Cardiac muscle cell (in vitro differentiated cells and primary cell): Measurements from ENCODE around the gene FAM131A. TPM values are rescaled to one million over a fixed set of nuclear protein-coding genes. Genes with fewer than 3 reads are reported as not detected.
A peak's percentile ranks its signal among the peaks of the same experiment; 100 is the strongest.

Experiments used
- DNase-seq, 2 donors: peaks; one replicate each; pipeline versions ENCODE4 v3.0.0 to v3.0.0-alpha.2; 2010 to 2017; ENCODE audit warnings: low read depth in 1 of 2, low spot score in 1 of 2
- H3K27ac ChIP-seq: fragments of 200-600 bp; sonication (generic); 2 replicates; pipeline ENCODE4 v1.5.1; 2016
- H3K27me3 ChIP-seq: fragments of 200-600 bp; sonication (generic); 2 replicates; pipeline ENCODE4 v1.6.0; 2016; ENCODE audit warnings: control low read depth
- H3K36me3 ChIP-seq: fragments of 200-600 bp; sonication (generic); 2 replicates; pipeline ENCODE4 v1.5.1; 2016; ENCODE audit warnings: control low read depth
- H3K4me1 ChIP-seq: fragments of 200-600 bp; sonication (generic); 2 replicates; pipeline ENCODE4 v1.8.1; 2017; ENCODE audit warnings: low read depth, mild to moderate bottlenecking, mixed run types
- H3K4me3 ChIP-seq: fragments of 200-600 bp; sonication (generic); 2 replicates; pipeline ENCODE4 v1.5.1; 2016; ENCODE audit warnings: mild to moderate bottlenecking
- H3K9me3 ChIP-seq: fragments of 200-600 bp; sonication (generic); 2 replicates; pipeline ENCODE4 v1.5.1; 2017; ENCODE audit warnings: low read depth, mild to moderate bottlenecking, control low read depth
- CTCF ChIP-seq: IDR thresholded peaks from 2 replicates; pipeline ENCODE4 v1.5.1; 2012; ENCODE audit warnings: low read depth, mild to moderate bottlenecking, low read length
- polyA plus RNA-seq: library from polyadenylated mRNA; unstranded; fragments of >200 nt; fragmentation: Nextera tagmentation; extraction: Ambion mirVana; gene quantifications from 2 replicates; pipeline ENCODE4 v1.2.1, GENCODE V29; 2016
- total RNA-seq: library from RNA; depleted of rRNA; stranded (reverse); fragments of >200 nt; gene quantifications from 2 replicates; pipeline ENCODE4 v1.2.3, GENCODE V29; 2016

The FAM131A gene
- total and polyA plus RNA-seq, 2 experiments from 2014 or later, result 9.6 to 34.3 TPM

GRCh38 chr3:184353546-184353941, 16.1 kb downstream of the FAM131A start:
- no peak for TF ChIP-seq CTCF
- Histone ChIP-seq H3K27me3 (no peaks in the 10 kb centered on the region), H3K9me3 (no peaks in the 10 kb centered on the region), H3K4me3 (no peak overlapping the region), H3K4me1 (no peaks in the 10 kb centered on the region), H3K36me3 (peaks cover 10% of the 10 kb centered on the region), H3K27ac (no peak overlapping the region)
- no peak for DNase-seq

GRCh38 chr3:184354121-184354728, 16.8 kb downstream of the FAM131A start:
- Histone ChIP-seq H3K36me3 (peaks cover 10% of the 10 kb centered on the region), H3K27ac (no peak overlapping the region), H3K4me3 (no peak overlapping the region), H3K9me3 (no peaks in the 10 kb centered on the region), H3K27me3 (no peaks in the 10 kb centered on the region), H3K4me1 (no peaks in the 10 kb centered on the region)
- TF ChIP-seq CTCF, result peak; percentile 76
- DNase-seq, result peak; percentile 50 to 61

GRCh38 chr3:184354754-184355153, 17.4 kb downstream of the FAM131A start:
- Histone ChIP-seq H3K36me3 (peaks cover 10% of the 10 kb centered on the region), H3K4me3 (no peak overlapping the region), H3K27me3 (no peaks in the 10 kb centered on the region), H3K27ac (no peak overlapping the region), H3K9me3 (no peaks in the 10 kb centered on the region), H3K4me1 (no peaks in the 10 kb centered on the region)
- no peak for TF ChIP-seq CTCF
- DNase-seq, result no peak

DNA sequence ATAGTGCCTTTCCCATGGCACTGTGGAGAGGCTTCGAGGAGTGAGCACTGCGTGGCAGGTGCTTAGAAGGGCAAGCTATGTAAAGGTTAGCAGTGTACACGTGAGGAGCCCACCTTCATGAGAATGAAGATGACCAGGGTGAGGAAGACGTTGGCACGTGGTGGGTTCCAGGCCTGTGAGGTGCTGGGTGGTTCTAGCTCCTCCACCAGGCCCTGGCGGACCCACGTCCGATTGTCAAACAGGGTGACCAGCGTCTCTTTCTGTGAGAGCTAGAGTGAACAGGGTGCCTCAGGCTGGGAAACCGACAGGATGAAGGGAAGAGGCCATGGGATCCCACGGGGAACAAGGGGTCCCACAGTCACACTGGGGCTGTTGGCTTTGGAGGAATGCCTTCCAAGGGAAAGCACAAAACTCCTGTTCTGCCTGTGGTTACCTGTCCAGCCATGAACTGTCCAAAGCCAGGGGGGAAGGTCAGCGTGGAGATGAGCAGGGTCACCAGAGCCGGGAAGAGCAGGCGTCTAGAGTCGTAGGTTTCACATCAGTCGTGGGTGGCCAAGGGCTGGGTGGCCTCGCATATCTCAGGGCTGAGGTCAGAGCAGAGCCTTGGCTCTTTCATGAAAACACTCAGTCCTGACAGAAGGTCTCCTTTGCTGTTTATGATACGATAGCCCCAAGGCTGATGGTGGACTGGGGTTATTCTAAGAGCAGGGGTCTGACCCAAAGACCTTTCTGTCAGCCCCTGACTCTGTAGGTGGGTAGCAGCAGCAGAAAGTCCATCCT, 18.1 kb downstream of the FAM131A start:
- no peak overlapping the region for H3K4me3 ChIP-seq
- TF ChIP-seq CTCF, result no peak
- H3K9me3 ChIP-seq, result no peaks in the 10 kb centered on the region
- no peaks in the 10 kb centered on the region for H3K27me3 ChIP-seq
- DNase-seq, result no peak
- H3K36me3 ChIP-seq, result peaks cover 10% of the 10 kb centered on the region
- H3K27ac ChIP-seq, result no peak overlapping the region
- peaks cover 3% of the 10 kb centered on the region for H3K4me1 ChIP-seq

DNA sequence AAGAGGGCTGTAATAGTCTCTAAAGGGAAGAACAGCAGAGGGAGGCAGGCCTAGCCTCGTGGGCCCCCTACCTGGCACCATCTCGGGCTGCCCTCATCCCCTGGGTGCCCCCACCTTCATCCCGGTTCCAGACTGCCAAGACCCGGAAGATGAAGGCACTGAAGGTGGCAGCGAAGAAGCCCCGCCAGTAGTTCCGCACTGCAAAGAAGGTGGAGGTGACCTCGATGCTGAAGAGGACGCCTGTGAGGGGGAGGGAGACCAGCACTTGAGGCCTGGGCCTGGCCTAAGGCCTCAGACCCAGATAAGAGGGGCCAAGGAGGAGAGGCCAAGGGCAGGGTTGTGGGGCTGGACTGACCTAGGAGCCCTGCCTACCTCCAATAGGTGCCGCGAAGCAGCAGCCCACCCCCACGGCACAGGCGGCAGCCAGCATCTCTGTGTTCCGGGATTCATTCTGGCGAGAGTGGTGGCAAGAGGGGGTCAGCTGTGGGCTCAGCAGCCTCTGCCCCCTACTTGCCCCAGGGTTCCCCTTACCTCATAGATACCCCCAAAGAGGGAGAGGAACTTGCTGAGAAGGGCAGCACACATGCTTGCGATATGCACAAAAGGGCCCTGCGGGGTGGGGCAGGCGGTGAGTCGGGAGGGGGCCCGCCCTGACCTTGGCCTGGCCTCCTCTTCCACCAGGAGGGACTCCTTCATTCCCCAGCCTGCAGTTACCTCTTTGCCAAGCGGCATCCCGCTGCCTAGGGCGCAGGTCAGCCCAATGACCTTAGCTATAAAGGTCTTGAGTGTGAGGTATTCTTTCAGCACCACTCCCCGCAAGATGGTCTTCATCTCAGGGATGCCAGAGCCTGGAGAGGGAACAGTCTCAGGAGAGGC, 20.1 kb downstream of the FAM131A start:
- TF ChIP-seq CTCF, result no peak
- no peak for DNase-seq
- H3K4me3 ChIP-seq, result no peak overlapping the region
- H3K27ac ChIP-seq, result no peak overlapping the region
- no peaks in the 10 kb centered on the region for H3K27me3 ChIP-seq
- peaks cover 10% of the 10 kb centered on the region for H3K36me3 ChIP-seq
- H3K9me3 ChIP-seq, result no peaks in the 10 kb centered on the region
- H3K4me1 ChIP-seq, result peaks cover 9% of the 10 kb centered on the region
